Measurements from ENCODE around the gene TBC1D2.

DNA sequence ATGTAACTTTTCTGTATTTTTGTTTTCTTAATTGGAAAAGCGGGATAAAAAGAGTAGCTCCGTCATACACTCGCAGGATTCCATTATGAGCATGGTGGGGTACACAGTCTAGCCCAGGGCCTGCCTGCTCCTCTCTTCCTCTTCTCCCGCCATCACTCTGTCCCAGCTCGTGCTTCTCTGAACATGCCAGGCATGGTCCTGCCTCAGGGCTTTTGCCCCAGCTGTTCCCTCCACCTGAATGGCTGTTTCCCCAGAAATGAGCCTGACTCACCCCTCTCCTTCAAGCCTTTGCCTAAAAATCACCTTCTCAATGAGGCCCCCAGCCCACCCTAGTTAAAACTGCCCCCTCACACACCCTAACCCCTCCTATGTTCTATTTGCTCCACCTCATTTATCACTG, 67.5 kb downstream of the TBC1D2 start:
- TF ChIP-seq, protein P1, sequence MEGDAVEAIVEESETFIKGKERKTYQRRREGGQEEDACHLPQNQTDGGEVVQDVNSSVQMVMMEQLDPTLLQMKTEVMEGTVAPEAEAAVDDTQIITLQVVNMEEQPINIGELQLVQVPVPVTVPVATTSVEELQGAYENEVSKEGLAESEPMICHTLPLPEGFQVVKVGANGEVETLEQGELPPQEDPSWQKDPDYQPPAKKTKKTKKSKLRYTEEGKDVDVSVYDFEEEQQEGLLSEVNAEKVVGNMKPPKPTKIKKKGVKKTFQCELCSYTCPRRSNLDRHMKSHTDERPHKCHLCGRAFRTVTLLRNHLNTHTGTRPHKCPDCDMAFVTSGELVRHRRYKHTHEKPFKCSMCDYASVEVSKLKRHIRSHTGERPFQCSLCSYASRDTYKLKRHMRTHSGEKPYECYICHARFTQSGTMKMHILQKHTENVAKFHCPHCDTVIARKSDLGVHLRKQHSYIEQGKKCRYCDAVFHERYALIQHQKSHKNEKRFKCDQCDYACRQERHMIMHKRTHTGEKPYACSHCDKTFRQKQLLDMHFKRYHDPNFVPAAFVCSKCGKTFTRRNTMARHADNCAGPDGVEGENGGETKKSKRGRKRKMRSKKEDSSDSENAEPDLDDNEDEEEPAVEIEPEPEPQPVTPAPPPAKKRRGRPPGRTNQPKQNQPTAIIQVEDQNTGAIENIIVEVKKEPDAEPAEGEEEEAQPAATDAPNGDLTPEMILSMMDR (conservative IDR thresholded peaks at IDR 0.05 in 1 of 2, IDR thresholded peaks at IDR 0.05 in 1 of 2; ENCODE audit: low read depth in 1 of 2, low read length in 2 of 2) = no peak
- no peak for TF ChIP-seq EZH2 (IDR thresholded peaks at IDR 0.05; ENCODE audit: low read length, missing control alignments)

Measured in fibroblast of lung (primary cell).